GM23248 (cell line): ENCODE measurements around the gene CENPX.

Source experiments
- EZH2 ChIP-seq: fragments of 200-600 bp; sonication (generic); IDR thresholded peaks from 2 replicates; pipeline ENCODE4 v1.6.1; 2018; ENCODE audit warnings: antibody characterized with exemption, mild to moderate bottlenecking; ENCODE audit not compliant: insufficient read depth, poor library complexity, severe bottlenecking
- EZH2phosphoT487 ChIP-seq: fragments of 200-600 bp; sonication (generic); IDR thresholded peaks from 2 replicates; pipeline ENCODE4 v1.6.1; 2018; ENCODE audit warnings: antibody characterized with exemption, moderate library complexity, mild to moderate bottlenecking, low read depth; ENCODE audit not compliant: insufficient read depth

- TF ChIP-seq EZH2phosphoT487 (no peak), EZH2 (no peak)
These were observed 37.9 kb upstream of the CENPX start for GRCh38 chr17:82060614-82061013.
